Measurements from ENCODE around the gene DCLK3.
A peak's percentile ranks its signal among the peaks of the same experiment; 100 is the strongest.

The DCLK3 gene

DNA sequence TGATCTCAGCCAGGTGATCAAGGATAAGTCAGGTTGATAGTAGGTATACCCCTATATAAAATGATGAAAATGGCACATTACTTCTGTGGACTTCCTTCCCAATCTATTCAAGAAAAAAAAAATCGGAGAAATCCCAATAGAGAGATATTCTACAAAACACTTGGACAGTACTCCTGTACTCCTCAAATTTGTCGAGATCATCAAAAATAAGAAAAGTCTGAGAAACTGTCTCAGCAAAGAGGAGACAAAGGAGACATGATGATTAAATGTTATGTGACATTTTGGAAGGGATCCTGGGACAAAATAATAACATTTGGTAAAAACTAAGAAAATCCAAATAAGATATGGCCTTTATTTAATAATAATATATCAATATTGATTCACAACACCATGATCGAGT, 94.6 kb downstream of the DCLK3 start:
- TF ChIP-seq BACH2 (CRISPR knock-in tag; IDR thresholded peaks at IDR 0.05; ENCODE audit: borderline replicate concordance) (no peak), CSDC2 (CRISPR knock-in tag; IDR thresholded peaks at IDR 0.05) (no peak), TCF4 (CRISPR knock-in tag; IDR thresholded peaks at IDR 0.05; ENCODE audit: borderline replicate concordance) (no peak), SNAI2 (CRISPR knock-in tag; IDR thresholded peaks at IDR 0.05) (no peak), PPARA (CRISPR knock-in tag; IDR thresholded peaks at IDR 0.05; ENCODE audit: borderline replicate concordance) (no peak), ESRRG (CRISPR knock-in tag; IDR thresholded peaks at IDR 0.05) (no peak), ZFP3 (CRISPR knock-in tag; IDR thresholded peaks at IDR 0.05) (no peak), RARB (CRISPR knock-in tag; IDR thresholded peaks at IDR 0.05) (no peak), ZNF565 (CRISPR knock-in tag; conservative IDR thresholded peaks at IDR 0.05; ENCODE audit: low read depth) (no peak), OSR1 (CRISPR knock-in tag; IDR thresholded peaks at IDR 0.05) (no peak), ZFP30 (CRISPR knock-in tag; IDR thresholded peaks at IDR 0.05) (no peak), TOX (CRISPR knock-in tag; IDR thresholded peaks at IDR 0.05; ENCODE audit: borderline replicate concordance) (no peak), ZNF70 (CRISPR knock-in tag; IDR thresholded peaks at IDR 0.05) (no peak)
- TF ChIP-seq, protein P1, sequence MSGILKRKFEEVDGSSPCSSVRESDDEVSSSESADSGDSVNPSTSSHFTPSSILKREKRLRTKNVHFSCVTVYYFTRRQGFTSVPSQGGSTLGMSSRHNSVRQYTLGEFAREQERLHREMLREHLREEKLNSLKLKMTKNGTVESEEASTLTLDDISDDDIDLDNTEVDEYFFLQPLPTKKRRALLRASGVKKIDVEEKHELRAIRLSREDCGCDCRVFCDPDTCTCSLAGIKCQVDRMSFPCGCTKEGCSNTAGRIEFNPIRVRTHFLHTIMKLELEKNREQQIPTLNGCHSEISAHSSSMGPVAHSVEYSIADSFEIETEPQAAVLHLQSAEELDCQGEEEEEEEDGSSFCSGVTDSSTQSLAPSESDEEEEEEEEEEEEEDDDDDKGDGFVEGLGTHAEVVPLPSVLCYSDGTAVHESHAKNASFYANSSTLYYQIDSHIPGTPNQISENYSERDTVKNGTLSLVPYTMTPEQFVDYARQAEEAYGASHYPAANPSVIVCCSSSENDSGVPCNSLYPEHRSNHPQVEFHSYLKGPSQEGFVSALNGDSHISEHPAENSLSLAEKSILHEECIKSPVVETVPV (CRISPR knock-in tag; IDR thresholded peaks at IDR 0.05): no peak
- TF ChIP-seq, protein P2, sequence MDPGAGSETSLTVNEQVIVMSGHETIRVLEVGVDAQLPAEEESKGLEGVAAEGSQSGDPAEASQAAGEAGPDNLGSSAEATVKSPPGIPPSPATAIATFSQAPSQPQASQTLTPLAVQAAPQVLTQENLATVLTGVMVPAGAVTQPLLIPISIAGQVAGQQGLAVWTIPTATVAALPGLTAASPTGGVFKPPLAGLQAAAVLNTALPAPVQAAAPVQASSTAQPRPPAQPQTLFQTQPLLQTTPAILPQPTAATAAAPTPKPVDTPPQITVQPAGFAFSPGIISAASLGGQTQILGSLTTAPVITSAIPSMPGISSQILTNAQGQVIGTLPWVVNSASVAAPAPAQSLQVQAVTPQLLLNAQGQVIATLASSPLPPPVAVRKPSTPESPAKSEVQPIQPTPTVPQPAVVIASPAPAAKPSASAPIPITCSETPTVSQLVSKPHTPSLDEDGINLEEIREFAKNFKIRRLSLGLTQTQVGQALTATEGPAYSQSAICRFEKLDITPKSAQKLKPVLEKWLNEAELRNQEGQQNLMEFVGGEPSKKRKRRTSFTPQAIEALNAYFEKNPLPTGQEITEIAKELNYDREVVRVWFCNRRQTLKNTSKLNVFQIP (CRISPR knock-in tag; IDR thresholded peaks at IDR 0.05; ENCODE audit: borderline replicate concordance, low read depth): no peak
- TF ChIP-seq, protein P3, sequence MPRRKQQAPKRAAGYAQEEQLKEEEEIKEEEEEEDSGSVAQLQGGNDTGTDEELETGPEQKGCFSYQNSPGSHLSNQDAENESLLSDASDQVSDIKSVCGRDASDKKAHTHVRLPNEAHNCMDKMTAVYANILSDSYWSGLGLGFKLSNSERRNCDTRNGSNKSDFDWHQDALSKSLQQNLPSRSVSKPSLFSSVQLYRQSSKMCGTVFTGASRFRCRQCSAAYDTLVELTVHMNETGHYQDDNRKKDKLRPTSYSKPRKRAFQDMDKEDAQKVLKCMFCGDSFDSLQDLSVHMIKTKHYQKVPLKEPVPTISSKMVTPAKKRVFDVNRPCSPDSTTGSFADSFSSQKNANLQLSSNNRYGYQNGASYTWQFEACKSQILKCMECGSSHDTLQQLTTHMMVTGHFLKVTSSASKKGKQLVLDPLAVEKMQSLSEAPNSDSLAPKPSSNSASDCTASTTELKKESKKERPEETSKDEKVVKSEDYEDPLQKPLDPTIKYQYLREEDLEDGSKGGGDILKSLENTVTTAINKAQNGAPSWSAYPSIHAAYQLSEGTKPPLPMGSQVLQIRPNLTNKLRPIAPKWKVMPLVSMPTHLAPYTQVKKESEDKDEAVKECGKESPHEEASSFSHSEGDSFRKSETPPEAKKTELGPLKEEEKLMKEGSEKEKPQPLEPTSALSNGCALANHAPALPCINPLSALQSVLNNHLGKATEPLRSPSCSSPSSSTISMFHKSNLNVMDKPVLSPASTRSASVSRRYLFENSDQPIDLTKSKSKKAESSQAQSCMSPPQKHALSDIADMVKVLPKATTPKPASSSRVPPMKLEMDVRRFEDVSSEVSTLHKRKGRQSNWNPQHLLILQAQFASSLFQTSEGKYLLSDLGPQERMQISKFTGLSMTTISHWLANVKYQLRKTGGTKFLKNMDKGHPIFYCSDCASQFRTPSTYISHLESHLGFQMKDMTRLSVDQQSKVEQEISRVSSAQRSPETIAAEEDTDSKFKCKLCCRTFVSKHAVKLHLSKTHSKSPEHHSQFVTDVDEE (CRISPR knock-in tag; IDR thresholded peaks at IDR 0.05): no peak
- ATAC-seq: no peak

DNA sequence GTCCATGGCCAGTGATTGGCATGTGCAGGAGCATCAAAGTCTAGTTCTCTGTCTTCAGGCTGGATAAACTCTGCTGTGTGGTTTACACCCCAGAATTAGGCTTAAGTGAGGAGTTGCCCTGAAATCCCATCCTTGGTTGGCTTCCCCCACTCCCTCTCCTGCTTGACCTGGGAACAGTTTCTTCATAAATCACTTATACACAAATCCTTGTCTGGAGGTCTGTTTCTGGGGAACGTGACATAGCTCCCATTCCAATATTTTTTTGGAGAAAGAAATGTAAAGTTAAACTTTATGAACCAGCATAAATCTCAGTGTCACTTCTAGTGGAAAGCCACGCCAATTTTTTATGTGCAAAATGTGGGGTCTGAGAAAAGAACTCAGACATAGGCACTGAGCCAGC, 98.2 kb downstream of the DCLK3 start:
- ATAC-seq: no peak
- TF ChIP-seq PPARA (CRISPR knock-in tag; IDR thresholded peaks at IDR 0.05; ENCODE audit: borderline replicate concordance) (no peak), ZFP3 (CRISPR knock-in tag; IDR thresholded peaks at IDR 0.05) (no peak), TCF4 (CRISPR knock-in tag; IDR thresholded peaks at IDR 0.05; ENCODE audit: borderline replicate concordance) (no peak), CSDC2 (CRISPR knock-in tag; IDR thresholded peaks at IDR 0.05) (no peak), ESRRG (CRISPR knock-in tag; IDR thresholded peaks at IDR 0.05) (no peak), ZNF8 (CRISPR knock-in tag; IDR thresholded peaks at IDR 0.05) (no peak), ISL1 (CRISPR knock-in tag; IDR thresholded peaks at IDR 0.05) (peak; percentile 56; the same call in 1 of the 2 replicates)
- TF ChIP-seq, protein P1 (CRISPR knock-in tag; IDR thresholded peaks at IDR 0.05): no peak

DNA sequence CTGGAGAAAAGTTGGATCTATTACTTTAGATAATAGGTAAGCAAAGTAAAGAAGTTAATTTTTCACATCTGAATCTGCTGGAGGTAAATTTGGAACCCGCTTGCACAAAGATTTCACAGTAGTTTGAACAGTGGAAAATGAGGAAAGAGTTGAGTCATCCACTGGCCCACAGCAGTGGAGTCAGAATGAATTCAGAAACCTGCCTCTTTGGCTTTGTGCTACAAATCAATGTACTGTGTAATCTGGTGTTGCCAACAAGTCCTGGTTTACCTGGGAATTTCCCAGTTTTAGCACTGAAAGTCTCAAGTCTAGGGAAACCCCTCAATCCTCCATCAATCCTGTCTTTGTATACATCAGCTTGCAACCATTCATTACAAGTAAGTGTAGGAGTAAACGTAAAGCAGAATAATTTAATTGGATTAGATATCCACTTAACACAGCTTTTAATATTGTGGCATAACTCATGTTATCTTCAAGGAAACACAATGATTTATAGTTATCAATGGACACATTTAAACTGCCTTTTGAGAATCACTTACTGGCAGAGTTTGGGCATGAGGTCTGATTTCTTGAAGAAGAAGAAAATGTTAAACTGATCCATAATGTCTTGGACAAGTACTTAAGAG, 100.6 kb downstream of the DCLK3 start:
- TF ChIP-seq ISL1 (CRISPR knock-in tag; IDR thresholded peaks at IDR 0.05) (peak; percentile 98), GLIS3 (CRISPR knock-in tag; IDR thresholded peaks at IDR 0.05) (no peak), OSR1 (CRISPR knock-in tag; IDR thresholded peaks at IDR 0.05) (no peak), ZC3H10 (CRISPR knock-in tag; IDR thresholded peaks at IDR 0.05) (0 out of 2 replicates have a peak, but pooled peaks have one; percentile 47), ZNF70 (CRISPR knock-in tag; IDR thresholded peaks at IDR 0.05) (no peak)
- TF ChIP-seq, protein P4, sequence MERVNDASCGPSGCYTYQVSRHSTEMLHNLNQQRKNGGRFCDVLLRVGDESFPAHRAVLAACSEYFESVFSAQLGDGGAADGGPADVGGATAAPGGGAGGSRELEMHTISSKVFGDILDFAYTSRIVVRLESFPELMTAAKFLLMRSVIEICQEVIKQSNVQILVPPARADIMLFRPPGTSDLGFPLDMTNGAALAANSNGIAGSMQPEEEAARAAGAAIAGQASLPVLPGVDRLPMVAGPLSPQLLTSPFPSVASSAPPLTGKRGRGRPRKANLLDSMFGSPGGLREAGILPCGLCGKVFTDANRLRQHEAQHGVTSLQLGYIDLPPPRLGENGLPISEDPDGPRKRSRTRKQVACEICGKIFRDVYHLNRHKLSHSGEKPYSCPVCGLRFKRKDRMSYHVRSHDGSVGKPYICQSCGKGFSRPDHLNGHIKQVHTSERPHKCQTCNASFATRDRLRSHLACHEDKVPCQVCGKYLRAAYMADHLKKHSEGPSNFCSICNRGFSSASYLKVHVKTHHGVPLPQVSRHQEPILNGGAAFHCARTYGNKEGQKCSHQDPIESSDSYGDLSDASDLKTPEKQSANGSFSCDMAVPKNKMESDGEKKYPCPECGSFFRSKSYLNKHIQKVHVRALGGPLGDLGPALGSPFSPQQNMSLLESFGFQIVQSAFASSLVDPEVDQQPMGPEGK (CRISPR knock-in tag; IDR thresholded peaks at IDR 0.05; ENCODE audit: borderline replicate concordance): 0 out of 2 replicates have a peak, but pooled peaks have one; percentile 22
- TF ChIP-seq, protein P3 (CRISPR knock-in tag; IDR thresholded peaks at IDR 0.05): no peak
- ATAC-seq: no peak
